Cardiac muscle cell (in vitro differentiated cells and primary cell): Measurements from ENCODE around the gene PEX16. TPM values are rescaled to one million over a fixed set of nuclear protein-coding genes. Genes with fewer than 3 reads are reported as not detected.
A peak's percentile ranks its signal among the peaks of the same experiment; 100 is the strongest.

Experiments
- DNase-seq, 2 donors: peaks; one replicate each; pipeline versions ENCODE4 v3.0.0 to v3.0.0-alpha.2; 2010 to 2017; ENCODE audit warnings: low read depth in 1 of 2, low spot score in 1 of 2
- H3K27ac ChIP-seq: fragments of 200-600 bp; sonication (generic); 2 replicates; pipeline ENCODE4 v1.5.1; 2016
- H3K27me3 ChIP-seq: fragments of 200-600 bp; sonication (generic); 2 replicates; pipeline ENCODE4 v1.6.0; 2016; ENCODE audit warnings: control low read depth
- H3K36me3 ChIP-seq: fragments of 200-600 bp; sonication (generic); 2 replicates; pipeline ENCODE4 v1.5.1; 2016; ENCODE audit warnings: control low read depth
- H3K4me1 ChIP-seq: fragments of 200-600 bp; sonication (generic); 2 replicates; pipeline ENCODE4 v1.8.1; 2017; ENCODE audit warnings: low read depth, mild to moderate bottlenecking, mixed run types
- H3K4me3 ChIP-seq: fragments of 200-600 bp; sonication (generic); 2 replicates; pipeline ENCODE4 v1.5.1; 2016; ENCODE audit warnings: mild to moderate bottlenecking
- H3K9me3 ChIP-seq: fragments of 200-600 bp; sonication (generic); 2 replicates; pipeline ENCODE4 v1.5.1; 2017; ENCODE audit warnings: low read depth, mild to moderate bottlenecking, control low read depth
- CTCF ChIP-seq: IDR thresholded peaks from 2 replicates; pipeline ENCODE4 v1.5.1; 2012; ENCODE audit warnings: low read depth, mild to moderate bottlenecking, low read length
- polyA plus RNA-seq: library from polyadenylated mRNA; unstranded; fragments of >200 nt; fragmentation: Nextera tagmentation; extraction: Ambion mirVana; gene quantifications from 2 replicates; pipeline ENCODE4 v1.2.1, GENCODE V29; 2016
- total RNA-seq: library from RNA; depleted of rRNA; stranded (reverse); fragments of >200 nt; gene quantifications from 2 replicates; pipeline ENCODE4 v1.2.3, GENCODE V29; 2016

PEX16 gene
- total and polyA plus RNA-seq, 2 experiments from 2014 or later, result 38.9 to 43.0 TPM

DNA sequence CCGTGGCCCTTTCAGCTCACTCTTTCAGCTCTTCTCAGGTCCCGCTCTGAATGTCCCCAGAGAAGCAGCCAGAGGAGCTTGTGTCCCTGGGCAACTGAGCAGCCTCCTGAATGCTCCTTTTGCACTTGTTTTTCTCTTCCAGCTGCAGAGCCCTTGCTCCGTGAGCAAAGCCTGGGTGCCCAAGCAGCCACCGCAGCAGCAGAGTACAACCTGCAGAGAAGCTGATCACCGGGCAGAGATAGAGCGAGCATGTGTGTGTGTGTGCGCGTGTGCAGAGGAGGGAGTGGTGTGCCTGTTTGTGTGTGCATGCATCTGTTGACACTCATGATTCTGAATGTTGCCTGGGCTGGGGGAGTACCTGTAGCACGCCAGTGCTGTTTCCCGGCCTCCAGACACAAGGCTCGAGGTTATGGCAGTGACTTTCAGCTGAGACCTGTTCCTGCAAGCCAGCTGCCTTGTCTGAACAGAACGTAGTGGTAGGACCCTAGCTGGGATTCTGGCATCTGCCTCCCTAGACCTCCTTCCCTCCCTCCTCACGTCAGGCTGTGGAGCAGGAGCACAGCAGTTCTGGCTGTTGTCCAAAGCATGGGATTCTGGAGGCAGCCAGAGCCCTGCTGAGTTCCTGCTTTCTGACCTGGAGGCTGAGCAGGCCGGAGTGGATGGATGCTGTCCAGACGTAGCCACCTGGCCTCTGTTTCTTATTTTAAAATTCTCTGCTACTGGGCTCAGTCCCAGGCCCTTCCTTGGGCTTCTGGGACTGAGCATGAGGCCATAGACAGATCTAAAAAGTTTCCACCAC, 36.7 kb downstream of the PEX16 start:
- H3K27me3 ChIP-seq, result peaks cover 4% of the 10 kb centered on the region
- H3K27ac ChIP-seq, result no peak overlapping the region
- no peak overlapping the region for H3K4me3 ChIP-seq
- no peak for TF ChIP-seq CTCF
- no peaks in the 10 kb centered on the region for H3K4me1 ChIP-seq
- no peaks in the 10 kb centered on the region for H3K9me3 ChIP-seq
- peak in 1 of 2 donors; percentile 35 for DNase-seq
- peaks cover 13% of the 10 kb centered on the region for H3K36me3 ChIP-seq

- peaks cover 13% of the 10 kb centered on the region for H3K36me3 ChIP-seq
- H3K4me1 ChIP-seq, result no peaks in the 10 kb centered on the region
- H3K4me3 ChIP-seq, result no peak overlapping the region
- no peak for TF ChIP-seq CTCF
- no peak for DNase-seq
- no peak overlapping the region for H3K27ac ChIP-seq
- no peaks in the 10 kb centered on the region for H3K9me3 ChIP-seq
- no peaks in the 10 kb centered on the region for H3K27me3 ChIP-seq
Measured at GRCh38 chr11:45879803-45880686, 37.6 kb downstream of the PEX16 start.

GRCh38 chr11:45877845-45878244, 39.8 kb downstream of the PEX16 start:
- H3K4me3 ChIP-seq, result no peak overlapping the region
- no peaks in the 10 kb centered on the region for H3K4me1 ChIP-seq
- no peaks in the 10 kb centered on the region for H3K9me3 ChIP-seq
- DNase-seq, result no peak
- peaks cover 20% of the 10 kb centered on the region for H3K36me3 ChIP-seq
- no peaks in the 10 kb centered on the region for H3K27me3 ChIP-seq
- no peak for TF ChIP-seq CTCF
- H3K27ac ChIP-seq, result no peak overlapping the region

- Histone ChIP-seq H3K36me3 (peaks cover 20% of the 10 kb centered on the region), H3K4me3 (no peak overlapping the region), H3K4me1 (no peaks in the 10 kb centered on the region), H3K27me3 (no peaks in the 10 kb centered on the region), H3K27ac (no peak overlapping the region), H3K9me3 (no peaks in the 10 kb centered on the region)
- DNase-seq, result no peak
- TF ChIP-seq CTCF, result no peak
Measured at GRCh38 chr11:45877221-45877620, 40.5 kb downstream of the PEX16 start.

DNA sequence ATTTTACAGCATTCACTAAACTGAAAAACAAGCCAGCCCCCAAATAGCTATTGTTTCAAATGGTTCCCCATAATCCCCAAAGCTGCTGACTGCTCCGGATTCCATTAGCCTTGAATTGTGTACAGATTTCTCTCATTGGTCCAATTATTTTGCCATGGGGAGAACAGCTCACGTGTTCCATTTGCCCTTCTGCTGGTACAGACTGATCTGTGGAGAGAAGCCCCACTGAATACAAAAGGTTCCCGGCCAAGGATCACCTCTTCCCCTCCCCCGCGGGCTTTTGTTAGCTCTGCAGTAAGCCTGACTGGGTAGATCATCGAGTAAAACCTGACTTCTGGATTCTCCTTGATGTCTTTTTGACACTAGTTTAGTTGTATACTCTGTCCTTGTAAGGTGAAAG, 41.3 kb downstream of the PEX16 start:
- Histone ChIP-seq H3K4me1 (no peaks in the 10 kb centered on the region), H3K27ac (no peak overlapping the region), H3K27me3 (no peaks in the 10 kb centered on the region), H3K36me3 (peaks cover 26% of the 10 kb centered on the region), H3K9me3 (no peaks in the 10 kb centered on the region), H3K4me3 (no peak overlapping the region)
- TF ChIP-seq CTCF, result no peak
- DNase-seq, result no peak
